GM23338 (cell line): ENCODE results near the gene EZH2.

Experiments
- CTCF ChIP-seq, 2 experiments: fragments of 200-600 bp in 1 of 2; sonication (generic) in 1 of 2; conservative IDR thresholded peaks; 2 replicates each; pipeline versions ENCODE4 v1.5.1 to v1.6.1; 2016 to 2017; ENCODE audit warnings: antibody characterized with exemption in 2 of 2, low read depth in 2 of 2, mild to moderate bottlenecking in 2 of 2, moderate library complexity in 1 of 2
- EZH2 ChIP-seq: fragments of 200-600 bp; sonication (generic); IDR thresholded peaks from one replicate; pipeline ENCODE4 v1.8.0; 2017; ENCODE audit warnings: antibody characterized with exemption, mild to moderate bottlenecking, low read depth; ENCODE audit not compliant: unreplicated experiment

- TF ChIP-seq CTCF (conservative IDR thresholded peaks at IDR 0.05; ENCODE audit: low read depth in 2 of 2) (no peak), EZH2 (no peak)
These were observed at the start of gene EZH2 for GRCh38 chr7:148884049-148884298.
